Stomach (tissue), 4 donors: ENCODE results near the gene SLC26A4.

Experiments
- POLR2A ChIP-seq, 4 donors: fragments of 450-650 bp; IDR thresholded peaks; one replicate each; pipeline ENCODE4 v1.6.1; 2016; ENCODE audit warnings: antibody characterized with exemption in 4 of 4, control low read depth in 2 of 4, mild to moderate bottlenecking in 1 of 4, moderate library complexity in 1 of 4
- POLR2AphosphoS5 ChIP-seq, 3 donors: sonication (generic); formaldehyde crosslinking; IDR thresholded peaks; one replicate each; pipeline ENCODE4 v1.6.1; 2016; ENCODE audit warnings: antibody characterized with exemption in 3 of 3
- TF ChIP-seq, protein P1 (sequence below), 7 experiments: fragments of 450-650 bp in 4 of 7; fragments of 200-600 bp in 3 of 7; sonication (generic) in 3 of 7; IDR thresholded peaks; one replicate each; pipeline ENCODE4 v1.5.1; 2016 to 2019; ENCODE audit warnings: antibody characterized with exemption in 7 of 7, control low read depth in 2 of 7, mild to moderate bottlenecking in 1 of 7

DNA sequence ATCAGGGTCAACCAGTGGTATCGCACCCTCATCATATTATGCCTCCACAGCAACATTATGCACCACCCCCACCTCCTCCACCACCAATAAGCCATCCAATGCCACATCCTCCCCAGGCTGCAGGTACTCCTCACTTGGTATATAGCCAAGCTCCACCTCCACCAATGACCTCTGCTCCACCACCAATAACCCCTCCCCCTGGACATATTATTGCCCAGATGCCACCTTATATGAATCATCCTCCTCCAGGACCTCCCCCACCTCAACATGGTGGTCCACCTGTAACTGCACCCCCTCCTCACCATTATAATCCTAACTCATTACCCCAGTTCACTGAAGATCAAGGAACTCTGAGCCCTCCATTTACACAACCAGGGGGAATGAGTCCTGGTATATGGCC lies 98.0 kb downstream of the SLC26A4 start:
- TF ChIP-seq, protein P1, sequence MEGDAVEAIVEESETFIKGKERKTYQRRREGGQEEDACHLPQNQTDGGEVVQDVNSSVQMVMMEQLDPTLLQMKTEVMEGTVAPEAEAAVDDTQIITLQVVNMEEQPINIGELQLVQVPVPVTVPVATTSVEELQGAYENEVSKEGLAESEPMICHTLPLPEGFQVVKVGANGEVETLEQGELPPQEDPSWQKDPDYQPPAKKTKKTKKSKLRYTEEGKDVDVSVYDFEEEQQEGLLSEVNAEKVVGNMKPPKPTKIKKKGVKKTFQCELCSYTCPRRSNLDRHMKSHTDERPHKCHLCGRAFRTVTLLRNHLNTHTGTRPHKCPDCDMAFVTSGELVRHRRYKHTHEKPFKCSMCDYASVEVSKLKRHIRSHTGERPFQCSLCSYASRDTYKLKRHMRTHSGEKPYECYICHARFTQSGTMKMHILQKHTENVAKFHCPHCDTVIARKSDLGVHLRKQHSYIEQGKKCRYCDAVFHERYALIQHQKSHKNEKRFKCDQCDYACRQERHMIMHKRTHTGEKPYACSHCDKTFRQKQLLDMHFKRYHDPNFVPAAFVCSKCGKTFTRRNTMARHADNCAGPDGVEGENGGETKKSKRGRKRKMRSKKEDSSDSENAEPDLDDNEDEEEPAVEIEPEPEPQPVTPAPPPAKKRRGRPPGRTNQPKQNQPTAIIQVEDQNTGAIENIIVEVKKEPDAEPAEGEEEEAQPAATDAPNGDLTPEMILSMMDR (IDR thresholded peaks at IDR 0.05): no peak
- TF ChIP-seq POLR2A (IDR thresholded peaks at IDR 0.05) (no peak), POLR2AphosphoS5 (IDR thresholded peaks at IDR 0.05) (no peak)
